Activated B cell treated with CpG ODN at 0.5 μM for 24 hours (primary cell): ENCODE measurements around the gene GALNT3. TPM values are rescaled to one million over a fixed set of nuclear protein-coding genes. Genes with fewer than 3 reads are reported as not detected.

ENCODE experiments used
- ATAC-seq: fragments of 200-7000 bp; cut with Tn5 transposase; one replicate; pipeline ENCODE4 v1.10.0; 2021; ENCODE audit warnings: low read depth, mild to moderate bottlenecking, moderate library complexity
- CTCF ChIA-PET: fragments of 350-600 bp; sonication (Branson Sonifier 250); formaldehyde crosslinking; loops from one replicate; lab custom pipeline; 2021; ENCODE audit warnings: antibody characterized with exemption; lab: Charles Lee
- POLR2A ChIA-PET: fragments of 350-600 bp; sonication (Branson Sonifier 250); formaldehyde crosslinking; loops from one replicate; lab custom pipeline; 2021; ENCODE audit warnings: antibody characterized with exemption; lab: Charles Lee
- DNase-seq: peaks from one replicate; pipeline ENCODE4 v3.0.0; 2022
- H3K27ac Mint-ChIP-seq: one replicate; pipeline ENCODE4 v1.8.0; 2020; ENCODE audit warnings: mixed read lengths
- H3K27me3 Mint-ChIP-seq: one replicate; pipeline ENCODE4 v1.8.0; 2021; ENCODE audit warnings: mixed read lengths
- H3K36me3 Mint-ChIP-seq: one replicate; pipeline ENCODE4 v1.8.0; 2021; ENCODE audit warnings: low read depth, mixed read lengths
- H3K4me1 Mint-ChIP-seq: one replicate; pipeline ENCODE4 v1.8.0; 2021; ENCODE audit warnings: mixed read lengths
- H3K4me3 Mint-ChIP-seq: one replicate; pipeline ENCODE4 v1.8.0; 2020; ENCODE audit warnings: mild to moderate bottlenecking, mixed read lengths
- H3K9me3 Mint-ChIP-seq: one replicate; pipeline ENCODE4 v1.8.0; 2020; ENCODE audit warnings: mixed read lengths
- intact Hi-C: fragments of 100-400 bp; cut with micrococcal nuclease; formaldehyde crosslinking; loops from one replicate; pipeline ENCODE4 v1.15.1; 2024
- total RNA-seq: library from RNA; stranded (reverse); gene quantifications from 2 replicates; pipeline ENCODE4 v1.2.3, GENCODE V29; 2022
- TF ChIP-seq, protein P1 (sequence below): fragments of 200-600 bp; IDR thresholded peaks from one replicate; pipeline ENCODE4 v1.8.0; 2022; ENCODE audit warnings: antibody characterized with exemption, mild to moderate bottlenecking

Gene GALNT3
- total RNA-seq, 1 donor from 2014 or later: 14.4 TPM

DNA sequence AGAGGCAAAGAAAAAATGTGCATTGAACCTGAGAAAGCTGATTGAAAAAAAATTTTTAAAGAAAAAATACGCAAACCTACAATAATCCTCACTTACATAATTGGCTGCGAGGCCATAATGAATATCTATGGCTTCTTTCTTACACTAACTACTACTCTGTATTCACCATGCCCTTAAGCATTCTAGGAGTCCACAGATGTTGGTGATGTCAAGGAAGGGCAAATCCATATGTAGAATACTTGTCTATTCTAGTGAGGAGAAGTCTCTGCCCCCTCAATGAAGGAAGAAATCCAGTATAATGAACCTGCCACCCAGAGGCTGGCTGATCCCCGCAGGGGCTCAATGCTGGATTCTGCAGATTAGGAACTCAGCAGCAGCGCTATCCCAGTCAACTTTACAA, 14.3 kb downstream of the GALNT3 start:
- ChIA-PET CTCF (interaction anchor here (1.2 to 2.9 kb wide), 2 partner anchors 95 to 377 kb away, joined by 6 to 11 read pairs; no protein-coding TSS in a partner anchor), POLR2A (no interaction called here)
- no peak overlapping the region for H3K4me3 Mint-ChIP-seq
- H3K4me1 Mint-ChIP-seq: peaks cover 15% of the 10 kb centered on the region
- TF ChIP-seq, protein P1, sequence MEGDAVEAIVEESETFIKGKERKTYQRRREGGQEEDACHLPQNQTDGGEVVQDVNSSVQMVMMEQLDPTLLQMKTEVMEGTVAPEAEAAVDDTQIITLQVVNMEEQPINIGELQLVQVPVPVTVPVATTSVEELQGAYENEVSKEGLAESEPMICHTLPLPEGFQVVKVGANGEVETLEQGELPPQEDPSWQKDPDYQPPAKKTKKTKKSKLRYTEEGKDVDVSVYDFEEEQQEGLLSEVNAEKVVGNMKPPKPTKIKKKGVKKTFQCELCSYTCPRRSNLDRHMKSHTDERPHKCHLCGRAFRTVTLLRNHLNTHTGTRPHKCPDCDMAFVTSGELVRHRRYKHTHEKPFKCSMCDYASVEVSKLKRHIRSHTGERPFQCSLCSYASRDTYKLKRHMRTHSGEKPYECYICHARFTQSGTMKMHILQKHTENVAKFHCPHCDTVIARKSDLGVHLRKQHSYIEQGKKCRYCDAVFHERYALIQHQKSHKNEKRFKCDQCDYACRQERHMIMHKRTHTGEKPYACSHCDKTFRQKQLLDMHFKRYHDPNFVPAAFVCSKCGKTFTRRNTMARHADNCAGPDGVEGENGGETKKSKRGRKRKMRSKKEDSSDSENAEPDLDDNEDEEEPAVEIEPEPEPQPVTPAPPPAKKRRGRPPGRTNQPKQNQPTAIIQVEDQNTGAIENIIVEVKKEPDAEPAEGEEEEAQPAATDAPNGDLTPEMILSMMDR: no peak
- H3K9me3 Mint-ChIP-seq: peaks cover 6% of the 10 kb centered on the region
- ATAC-seq (no peak), DNase-seq (no peak)
- peaks cover 49% of the 10 kb centered on the region for H3K36me3 Mint-ChIP-seq
- intact Hi-C loops: loop anchor here (1.0 kb wide), 1 partner anchor 378 kb away; no protein-coding TSS in a partner anchor
- H3K27me3 Mint-ChIP-seq: no peaks in the 10 kb centered on the region
- no peak overlapping the region for H3K27ac Mint-ChIP-seq

DNA sequence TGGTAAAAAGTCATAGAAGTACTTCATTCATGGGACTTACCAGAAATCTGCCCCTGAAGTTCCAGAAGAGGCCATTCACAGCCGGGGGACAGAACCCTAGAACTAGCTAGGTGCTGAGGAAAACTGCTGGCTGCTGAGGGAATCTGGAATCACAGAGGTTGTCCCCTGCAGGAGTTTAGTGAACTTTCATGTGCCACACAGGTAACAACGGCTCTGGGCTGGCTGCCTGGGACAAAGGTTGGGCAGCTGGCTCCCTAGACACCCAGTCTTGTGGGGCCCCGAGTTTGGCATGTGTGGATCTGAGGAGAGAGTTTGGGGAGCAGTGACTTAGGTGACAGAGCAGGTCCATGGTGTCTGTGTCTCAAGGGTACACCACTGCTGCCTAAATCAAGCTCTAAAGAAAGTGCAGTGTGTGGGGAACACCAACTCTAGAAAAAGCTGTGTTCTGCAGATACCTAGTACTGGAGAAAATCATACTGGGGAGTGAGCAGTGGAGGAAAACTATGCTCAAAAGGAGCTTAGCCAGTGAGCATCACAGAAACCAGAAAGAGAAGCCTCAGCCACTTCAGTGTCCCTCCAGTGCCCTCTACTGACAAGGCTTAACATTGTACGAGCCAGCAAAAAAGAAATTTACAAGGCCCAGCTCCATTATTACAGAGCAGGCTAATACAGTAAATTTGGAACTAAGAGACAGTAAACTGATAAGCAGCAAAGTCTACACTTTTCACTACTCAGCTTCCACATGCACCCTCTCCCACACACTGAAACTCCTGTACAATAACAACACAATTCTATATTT, 15.2 kb downstream of the GALNT3 start:
- Mint-ChIP-seq H3K27me3 (no peaks in the 10 kb centered on the region), H3K27ac (no peak overlapping the region), H3K36me3 (peaks cover 48% of the 10 kb centered on the region), H3K4me1 (peaks cover 18% of the 10 kb centered on the region), H3K9me3 (peaks cover 9% of the 10 kb centered on the region), H3K4me3 (no peak overlapping the region)
- TF ChIP-seq, protein P1: no peak
- POLR2A ChIA-PET: interaction anchor here (0.6 to 0.7 kb wide), 2 partner anchors 10 to 14 kb away, joined by 3 to 5 read pairs; partner anchors contain the start of gene GALNT3
- intact Hi-C loops: loop anchor here (1.0 kb wide), 1 partner anchor 378 kb away; no protein-coding TSS in a partner anchor
- DNase-seq (no peak), ATAC-seq (no peak)
- CTCF ChIA-PET: interaction anchor here (0.9 to 2.9 kb wide), 4 partner anchors 10 to 762 kb away, joined by 3 to 11 read pairs (median 4); no protein-coding TSS in a partner anchor

DNA sequence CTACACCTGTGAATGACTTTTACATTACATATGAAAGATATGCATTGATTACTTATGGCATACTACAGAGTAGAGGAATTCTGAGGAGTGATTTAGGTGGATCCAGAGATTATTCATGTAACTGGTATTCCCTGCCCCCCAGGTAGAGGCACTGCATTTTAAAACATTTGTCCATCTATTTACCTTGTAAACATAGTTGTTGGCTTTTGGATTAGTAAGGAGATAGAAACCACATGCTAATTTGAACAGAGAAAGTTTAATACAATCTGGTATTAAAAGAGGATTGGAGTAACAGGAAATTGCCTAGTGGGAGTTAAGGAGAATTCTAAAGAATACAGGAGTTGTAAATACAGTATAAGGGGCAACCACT, 15.9 kb downstream of the GALNT3 start:
- no peak overlapping the region for H3K27ac Mint-ChIP-seq
- no peaks in the 10 kb centered on the region for H3K27me3 Mint-ChIP-seq
- H3K9me3 Mint-ChIP-seq: peaks cover 14% of the 10 kb centered on the region
- intact Hi-C loops: no loop called here
- H3K4me1 Mint-ChIP-seq: peaks cover 25% of the 10 kb centered on the region
- no peak for DNase-seq
- TF ChIP-seq, protein P1: no peak
- H3K36me3 Mint-ChIP-seq: peaks cover 49% of the 10 kb centered on the region
- POLR2A ChIA-PET: interaction anchor here (0.6 kb wide), 1 partner anchor 11 kb away, joined by 3 read pairs; no protein-coding TSS in a partner anchor
- CTCF ChIA-PET: interaction anchor here (1.0 to 2.9 kb wide), 2 partner anchors 11 to 96 kb away, joined by 3 to 11 read pairs; no protein-coding TSS in a partner anchor
- ATAC-seq: no peak
- no peak overlapping the region for H3K4me3 Mint-ChIP-seq

DNA sequence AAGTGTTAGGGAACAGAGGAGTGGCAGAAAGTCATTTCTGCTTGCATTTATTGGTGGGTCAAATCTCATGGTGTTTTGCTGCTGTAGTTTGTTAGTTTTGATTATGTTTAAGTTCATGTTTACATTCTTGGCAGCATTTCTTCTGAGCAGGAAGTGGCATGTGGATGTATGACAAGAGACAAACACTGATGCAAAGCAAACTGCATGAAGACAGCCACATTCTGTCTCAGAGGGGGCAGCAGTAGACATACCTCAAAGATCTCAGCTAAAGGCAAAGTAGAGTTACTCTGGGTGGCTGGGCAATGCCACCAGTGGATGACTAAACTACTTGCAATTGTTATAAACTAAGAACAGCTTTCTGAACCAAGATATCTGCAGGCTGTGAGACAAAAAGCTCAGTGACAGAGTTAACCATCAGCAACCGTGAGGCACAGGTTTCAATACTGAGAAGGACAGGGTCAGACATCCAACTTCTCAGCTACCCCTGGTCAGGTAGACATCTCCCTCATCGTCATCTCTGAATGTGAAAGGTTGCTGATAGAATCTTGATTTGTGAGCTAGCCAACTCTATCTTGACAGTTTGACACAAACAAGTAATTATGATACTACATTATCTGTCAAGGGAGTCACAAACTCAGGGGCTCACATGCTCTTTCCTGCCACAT, 16.4 kb downstream of the GALNT3 start:
- ATAC-seq (no peak), DNase-seq (no peak)
- Mint-ChIP-seq H3K4me3 (no peak overlapping the region), H3K27me3 (no peaks in the 10 kb centered on the region), H3K9me3 (peaks cover 20% of the 10 kb centered on the region), H3K27ac (peak overlapping the region; percentile 42), H3K36me3 (peaks cover 54% of the 10 kb centered on the region), H3K4me1 (peaks cover 30% of the 10 kb centered on the region)
- CTCF ChIA-PET: interaction anchor here (2.9 kb wide), 1 partner anchor 97 kb away, joined by 11 read pairs; no protein-coding TSS in a partner anchor
- intact Hi-C loops: loop anchor here (2.0 kb wide), 1 partner anchor 17 kb away; the partner anchor contains the start of gene GALNT3
- TF ChIP-seq, protein P1: no peak
- POLR2A ChIA-PET: interaction anchor here (0.6 kb wide), 1 partner anchor 12 kb away, joined by 3 read pairs; no protein-coding TSS in a partner anchor
